HG03103 (cell line): ENCODE data around the gene CERS1.

ENCODE experiments used
- ATAC-seq: cut with Tn5 transposase; IDR thresholded peaks from one replicate; pipeline ENCODE4 v1.9.1; 2021; ENCODE audit warnings: low read depth; ENCODE audit not compliant: unreplicated experiment

CERS1 gene

GRCh38 chr19:18859676-18860301 lies 36.2 kb downstream of the CERS1 start:
- no peak for ATAC-seq

- no peak for ATAC-seq
These were observed 36.9 kb downstream of the CERS1 start for GRCh38 chr19:18858906-18859646.

- ATAC-seq: no peak
These were observed 38.7 kb downstream of the CERS1 start for GRCh38 chr19:18857223-18857622.

GRCh38 chr19:18856385-18857126 lies 39.4 kb downstream of the CERS1 start:
- ATAC-seq: no peak

GRCh38 chr19:18855647-18856384 lies 40.1 kb downstream of the CERS1 start:
- ATAC-seq: no peak

- no peak for ATAC-seq
These were observed 41.0 kb downstream of the CERS1 start for GRCh38 chr19:18854982-18855381.

- no peak for ATAC-seq
These were observed 42.1 kb downstream of the CERS1 start for GRCh38 chr19:18853755-18854427.

GRCh38 chr19:18852648-18853047 lies 43.3 kb downstream of the CERS1 start:
- ATAC-seq: no peak

- no peak for ATAC-seq
These were observed 44.2 kb downstream of the CERS1 start for GRCh38 chr19:18851673-18852325.

GRCh38 chr19:18850471-18851375 lies 45.2 kb downstream of the CERS1 start:
- no peak for ATAC-seq

GRCh38 chr19:18849838-18850400 lies 46.0 kb downstream of the CERS1 start:
- ATAC-seq: no peak

- no peak for ATAC-seq
These were observed 46.9 kb downstream of the CERS1 start for GRCh38 chr19:18848878-18849661.

- ATAC-seq: no peak
These were observed 48.2 kb downstream of the CERS1 start for GRCh38 chr19:18847549-18848463.

GRCh38 chr19:18846862-18847548 lies 49.0 kb downstream of the CERS1 start:
- ATAC-seq: no peak

GRCh38 chr19:18845961-18846360 lies 50.0 kb downstream of the CERS1 start:
- ATAC-seq: no peak

- ATAC-seq: no peak
These were observed 51.1 kb downstream of the CERS1 start for GRCh38 chr19:18844806-18845329.
